Activated CD4-positive, alpha-beta memory T cell treated with anti-CD3 and anti-CD28 coated beads, Interleukin-2, amount 10 ng/mL, durations not matched to agents 7 days and 5 days (primary cell): ENCODE measurements around the gene P2RX3. TPM values are rescaled to one million over a fixed set of nuclear protein-coding genes. Genes with fewer than 3 reads are reported as not detected.
"Not testable (repeated sequence)": the region's sequence is repeated elsewhere in the genome, so short reads cannot be mapped to it uniquely, and the experiment has no call there.

Experiments
- CTCF ChIA-PET: fragments of 350-600 bp; sonication (Branson Sonifier 250); formaldehyde crosslinking; loops from one replicate; lab custom pipeline; 2021; ENCODE audit warnings: antibody characterized with exemption, inconsistent platforms; lab: Charles Lee
- POLR2A ChIA-PET: fragments of 350-600 bp; sonication (Branson Sonifier 250); formaldehyde crosslinking; loops from one replicate; lab custom pipeline; 2021; ENCODE audit warnings: antibody characterized with exemption; lab: Charles Lee
- DNase-seq: peaks from one replicate; pipeline ENCODE4 v3.0.0-alpha.2; 2020
- H3K27ac Mint-ChIP-seq: one replicate; pipeline ENCODE4 v1.8.0; 2021; ENCODE audit warnings: mild to moderate bottlenecking, mixed read lengths
- H3K27me3 Mint-ChIP-seq: one replicate; pipeline ENCODE4 v1.8.0; 2021; ENCODE audit warnings: mixed read lengths
- H3K36me3 Mint-ChIP-seq: one replicate; pipeline ENCODE4 v1.8.0; 2021; ENCODE audit warnings: low read depth, mixed read lengths
- H3K4me1 Mint-ChIP-seq: one replicate; pipeline ENCODE4 v1.8.0; 2021; ENCODE audit warnings: mixed read lengths
- H3K4me3 Mint-ChIP-seq: one replicate; pipeline ENCODE4 v1.8.0; 2021; ENCODE audit warnings: mild to moderate bottlenecking, mixed read lengths
- H3K9me3 Mint-ChIP-seq: one replicate; pipeline ENCODE4 v1.8.0; 2021; ENCODE audit warnings: mixed read lengths
- total RNA-seq, 2 experiments: library from RNA; stranded (reverse); gene quantifications; one replicate each; pipeline ENCODE4 v1.2.3, GENCODE V29; 2021

The P2RX3 gene
- total RNA-seq: not detected

DNA sequence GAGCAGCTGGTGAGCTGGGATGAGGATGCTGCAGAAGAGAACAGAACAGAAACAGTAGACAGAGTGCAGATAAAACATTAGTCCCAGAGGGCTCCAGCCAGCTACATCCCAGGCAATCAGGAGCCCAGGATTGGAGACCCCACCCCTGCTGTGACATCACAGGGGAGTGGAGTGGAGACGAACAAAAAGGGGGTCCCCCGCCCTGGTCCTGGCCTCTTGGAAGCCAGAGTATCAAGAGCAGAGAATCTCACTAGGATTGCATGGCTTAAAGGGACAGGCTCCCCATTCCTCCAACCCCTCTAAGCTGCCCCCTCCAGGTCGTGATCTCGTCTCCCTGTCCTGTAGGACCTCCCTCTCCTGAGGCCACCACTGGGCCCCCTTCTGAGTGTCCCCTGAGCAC is at the start of gene P2RX3:
Gene P2RX3, plus strand, starts transcription at position 211 of the 400 bp plus-strand sequence. CDS start 199 bp downstream, outside the sequence.
- Mint-ChIP-seq H3K27me3 (peaks cover 15% of the 10 kb centered on the region), H3K9me3 (no peaks in the 10 kb centered on the region), H3K36me3 (peaks cover 17% of the 10 kb centered on the region), H3K27ac (no peak within 1 kb of the TSS), H3K4me1 (peaks cover 31% of the 10 kb centered on the region), H3K4me3 (no peak within 1 kb of the TSS)
- POLR2A ChIA-PET: interaction anchor here (6.4 kb wide), 1 partner anchor 13 kb away, joined by 127 read pairs; the partner anchor contains the start of gene TNKS1BP1
- no peak for DNase-seq
- CTCF ChIA-PET: interaction anchor here (0.9 to 1.5 kb wide), 6 partner anchors 10 to 440 kb away, joined by 3 to 4 read pairs (median 3); partner anchors contain the start of gene TNKS1BP1

- no peak for DNase-seq
- no peak overlapping the region for H3K27ac Mint-ChIP-seq
- CTCF ChIA-PET: no interaction called here
- POLR2A ChIA-PET: no interaction called here
- peaks cover 17% of the 10 kb centered on the region for H3K27me3 Mint-ChIP-seq
- no peaks in the 10 kb centered on the region for H3K9me3 Mint-ChIP-seq
- no peaks in the 10 kb centered on the region for H3K36me3 Mint-ChIP-seq
- H3K4me3 Mint-ChIP-seq: no peak overlapping the region
- H3K4me1 Mint-ChIP-seq: no peaks in the 10 kb centered on the region
These were observed 49.2 kb upstream of the P2RX3 start for GRCh38 chr11:57288771-57289579.

DNA sequence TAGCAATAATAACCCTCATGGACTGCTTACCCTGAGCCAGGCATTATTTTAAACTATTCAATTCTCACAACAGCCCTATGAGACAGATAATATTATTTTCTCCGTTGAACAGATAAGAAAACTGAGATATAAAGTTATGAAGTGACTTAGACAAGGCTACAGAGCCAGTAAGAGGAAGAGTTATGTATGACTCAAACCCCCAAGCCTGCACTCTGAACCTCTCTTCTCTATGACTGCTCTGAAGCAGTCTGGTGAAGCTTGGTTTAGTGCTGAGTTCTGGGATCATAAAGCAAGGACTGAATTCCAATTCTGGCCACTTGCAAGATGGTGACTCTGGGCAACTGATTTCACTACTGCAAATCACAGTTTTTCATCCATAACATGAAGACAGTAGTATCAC is 47.9 kb upstream of the P2RX3 start:
- no peaks in the 10 kb centered on the region for H3K4me1 Mint-ChIP-seq
- ChIA-PET POLR2A (no interaction called here), CTCF (no interaction called here)
- no peaks in the 10 kb centered on the region for H3K36me3 Mint-ChIP-seq
- DNase-seq: no peak
- peaks cover 17% of the 10 kb centered on the region for H3K27me3 Mint-ChIP-seq
- no peak overlapping the region for H3K27ac Mint-ChIP-seq
- H3K4me3 Mint-ChIP-seq: no peak overlapping the region
- no peaks in the 10 kb centered on the region for H3K9me3 Mint-ChIP-seq

GRCh38 chr11:57294225-57295131 is 43.7 kb upstream of the P2RX3 start:
- H3K9me3 Mint-ChIP-seq: peaks cover 2% of the 10 kb centered on the region
- peaks cover 10% of the 10 kb centered on the region for H3K27me3 Mint-ChIP-seq
- POLR2A ChIA-PET: no interaction called here
- H3K36me3 Mint-ChIP-seq: peaks cover 2% of the 10 kb centered on the region
- DNase-seq: no peak
- no peak overlapping the region for H3K4me3 Mint-ChIP-seq
- H3K4me1 Mint-ChIP-seq: no peaks in the 10 kb centered on the region
- CTCF ChIA-PET: interaction anchor here (0.7 to 1.9 kb wide), 3 partner anchors 17 to 346 kb away, joined by 3 to 7 read pairs (median 4); no protein-coding TSS in a partner anchor
- H3K27ac Mint-ChIP-seq: no peak overlapping the region

- H3K4me1 Mint-ChIP-seq, POLR2A ChIA-PET, H3K27ac Mint-ChIP-seq, H3K36me3 Mint-ChIP-seq, DNase-seq, CTCF ChIA-PET, H3K4me3 Mint-ChIP-seq, H3K27me3 Mint-ChIP-seq, H3K9me3 Mint-ChIP-seq: not testable (repeated sequence)
These were observed 41.9 kb upstream of the P2RX3 start for GRCh38 chr11:57296205-57296604.

DNA sequence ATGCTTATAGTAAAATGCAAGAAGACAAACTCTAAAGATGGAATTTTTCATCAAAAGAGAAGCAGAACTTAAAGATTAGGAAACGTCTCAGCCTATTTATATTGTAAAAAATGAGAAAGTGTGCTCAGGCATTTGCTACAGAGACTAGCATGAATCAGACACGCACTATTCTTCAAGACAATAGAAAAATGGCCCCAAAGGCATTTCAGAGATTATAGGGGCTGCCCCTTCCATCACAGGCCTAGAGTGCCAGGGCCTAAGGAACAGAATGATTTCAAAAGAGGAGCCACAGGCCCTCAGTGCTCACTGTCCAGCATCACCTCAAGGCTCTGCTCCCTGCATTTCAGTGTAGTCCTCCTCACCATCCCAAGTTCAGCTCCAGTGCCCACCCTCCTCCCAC is 40.9 kb upstream of the P2RX3 start:
- ChIA-PET CTCF (no interaction called here), POLR2A (no interaction called here)
- H3K27me3 Mint-ChIP-seq: no peaks in the 10 kb centered on the region
- no peak overlapping the region for H3K4me3 Mint-ChIP-seq
- peaks cover 6% of the 10 kb centered on the region for H3K36me3 Mint-ChIP-seq
- H3K27ac Mint-ChIP-seq: no peak overlapping the region
- H3K4me1 Mint-ChIP-seq: no peaks in the 10 kb centered on the region
- H3K9me3 Mint-ChIP-seq: peaks cover 2% of the 10 kb centered on the region
- DNase-seq: no peak

DNA sequence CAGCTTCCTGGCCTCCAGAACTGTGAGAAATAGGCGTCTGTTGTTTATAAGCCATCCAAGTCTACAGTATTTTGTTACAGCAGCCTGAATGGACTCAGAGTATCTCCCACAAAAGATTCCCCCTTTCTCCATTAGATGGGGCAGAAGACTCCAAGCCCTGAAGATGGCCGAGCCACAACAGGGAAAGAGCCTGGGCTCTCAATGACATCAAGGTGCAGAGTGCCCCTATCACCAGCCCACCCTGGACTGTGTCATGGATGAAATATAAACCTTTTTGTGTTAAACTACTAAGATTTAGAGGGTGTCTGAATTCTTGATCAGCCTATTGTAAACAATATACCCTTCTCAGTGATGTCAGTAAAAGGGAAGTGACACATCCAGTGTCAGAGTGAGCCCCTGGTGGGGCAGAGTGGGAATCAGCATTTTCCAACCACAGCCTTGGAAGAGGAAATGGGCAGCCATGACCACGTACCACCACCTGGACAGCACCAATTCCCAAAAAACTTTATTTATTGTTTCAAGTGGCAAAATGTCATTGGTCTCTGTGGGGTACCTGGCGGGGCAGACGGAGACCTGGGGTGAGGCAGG is 38.9 kb upstream of the P2RX3 start:
- CTCF ChIA-PET: no interaction called here
- Mint-ChIP-seq H3K36me3 (peaks cover 6% of the 10 kb centered on the region), H3K27ac (no peak overlapping the region), H3K4me3 (no peak overlapping the region), H3K27me3 (no peaks in the 10 kb centered on the region), H3K9me3 (peaks cover 2% of the 10 kb centered on the region), H3K4me1 (no peaks in the 10 kb centered on the region)
- no peak for DNase-seq
- POLR2A ChIA-PET: no interaction called here

DNA sequence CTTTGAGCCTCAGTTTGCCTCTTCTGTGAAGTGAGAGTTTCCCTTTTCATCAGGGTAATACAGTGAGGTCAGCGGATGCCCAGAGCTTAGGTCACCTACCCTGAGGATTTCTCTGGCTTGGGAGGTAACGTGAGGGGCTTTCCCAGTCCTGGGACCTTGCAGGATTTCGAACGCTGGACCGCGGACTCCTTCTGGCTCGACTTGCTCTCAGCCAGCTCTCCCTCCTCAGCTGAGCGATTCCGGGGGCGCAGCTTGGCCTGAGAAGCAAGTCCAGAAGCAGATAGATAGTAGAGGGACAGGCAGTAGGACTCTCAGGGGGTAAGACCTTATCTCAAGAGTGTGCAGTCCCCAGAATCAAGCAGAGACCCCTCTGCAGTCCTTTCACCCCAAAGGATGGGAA is 37.4 kb upstream of the P2RX3 start:
- H3K36me3 Mint-ChIP-seq: peaks cover 6% of the 10 kb centered on the region
- POLR2A ChIA-PET: no interaction called here
- H3K4me3 Mint-ChIP-seq: no peak overlapping the region
- no peaks in the 10 kb centered on the region for H3K4me1 Mint-ChIP-seq
- H3K27ac Mint-ChIP-seq: no peak overlapping the region
- H3K9me3 Mint-ChIP-seq: peaks cover 2% of the 10 kb centered on the region
- no peaks in the 10 kb centered on the region for H3K27me3 Mint-ChIP-seq
- no peak for DNase-seq
- CTCF ChIA-PET: no interaction called here

DNA sequence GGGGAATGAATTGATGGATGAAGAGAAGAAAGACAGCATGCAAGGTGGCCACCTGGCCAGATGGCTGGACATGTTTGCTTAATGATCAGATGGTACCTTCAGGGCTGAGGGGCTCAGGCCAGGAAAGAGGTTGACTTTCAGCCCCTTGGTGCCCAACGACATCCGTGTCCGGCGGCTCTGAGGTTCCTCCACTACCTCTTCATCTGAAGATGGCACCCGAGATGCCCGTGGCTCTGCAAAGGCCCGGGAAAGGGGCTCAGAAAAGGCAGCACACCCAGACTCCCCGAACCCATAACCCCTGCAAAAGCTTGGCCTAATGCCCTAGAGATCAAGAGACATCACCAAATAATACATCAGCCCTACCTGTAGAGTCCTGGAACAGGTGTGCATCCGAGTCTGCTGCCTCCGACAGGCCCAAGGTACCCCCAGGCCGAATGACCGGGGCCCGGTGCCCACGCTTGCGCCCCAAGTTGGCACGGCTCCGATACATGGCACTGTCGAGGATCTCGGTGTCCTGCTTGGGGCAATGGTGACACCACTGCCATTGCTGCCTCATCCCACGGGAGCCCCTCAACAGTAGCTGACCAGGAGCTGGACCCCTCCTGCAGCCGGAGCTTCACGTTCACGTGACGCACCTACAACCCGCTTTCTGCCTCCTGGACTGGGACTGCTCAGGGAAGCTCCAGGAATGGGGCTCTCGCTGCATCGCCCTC is 36.3 kb upstream of the P2RX3 start:
- CTCF ChIA-PET: interaction anchor here (0.5 kb wide), 1 partner anchor 366 kb away, joined by 3 read pairs; no protein-coding TSS in a partner anchor
- Mint-ChIP-seq H3K36me3 (peaks cover 6% of the 10 kb centered on the region), H3K9me3 (peaks cover 2% of the 10 kb centered on the region), H3K4me1 (no peaks in the 10 kb centered on the region), H3K27me3 (no peaks in the 10 kb centered on the region), H3K4me3 (no peak overlapping the region), H3K27ac (no peak overlapping the region)
- DNase-seq: no peak
- POLR2A ChIA-PET: no interaction called here

GRCh38 chr11:57302489-57302888 is 35.7 kb upstream of the P2RX3 start:
- ChIA-PET CTCF (no interaction called here), POLR2A (no interaction called here)
- Mint-ChIP-seq H3K9me3 (peaks cover 2% of the 10 kb centered on the region), H3K27ac (no peak overlapping the region), H3K36me3 (peaks cover 6% of the 10 kb centered on the region), H3K4me3 (no peak overlapping the region), H3K27me3 (no peaks in the 10 kb centered on the region), H3K4me1 (no peaks in the 10 kb centered on the region)
- DNase-seq: no peak

DNA sequence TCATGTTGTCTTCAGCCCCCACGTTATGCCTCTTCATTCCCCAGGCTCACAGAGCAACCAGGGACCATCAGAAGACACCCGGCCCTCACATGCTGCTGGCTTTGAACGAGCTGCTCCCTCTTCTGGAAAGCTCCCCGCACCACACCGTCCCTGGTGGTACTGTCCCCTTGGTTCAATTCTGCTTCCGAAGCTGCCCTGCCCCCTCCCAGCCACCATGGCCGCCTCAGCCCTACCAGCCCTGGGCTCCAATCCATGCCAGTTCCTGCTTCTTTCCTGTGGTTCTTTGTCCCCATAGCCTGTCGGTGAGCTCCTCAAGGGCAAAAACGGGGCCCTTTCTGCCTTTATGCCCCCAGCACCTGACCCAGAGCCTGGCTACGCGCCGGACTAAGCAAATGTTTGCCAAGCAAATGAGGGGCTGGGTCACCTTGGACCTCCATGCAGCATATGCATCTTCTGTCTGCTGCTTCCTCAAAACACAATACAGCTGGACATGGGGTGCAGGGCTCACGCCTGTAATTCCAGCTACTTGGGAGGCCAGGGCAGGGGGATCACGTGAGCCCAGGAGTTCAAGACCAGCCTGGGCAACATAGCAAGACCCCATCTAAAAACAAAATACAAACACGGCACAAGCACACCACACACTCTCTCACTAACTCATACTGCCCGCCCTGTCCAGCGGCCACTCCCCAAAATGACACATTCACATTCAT is 34.7 kb upstream of the P2RX3 start:
- DNase-seq: no peak
- POLR2A ChIA-PET: no interaction called here
- Mint-ChIP-seq H3K27me3 (no peaks in the 10 kb centered on the region), H3K9me3 (no peaks in the 10 kb centered on the region), H3K4me3 (no peak overlapping the region), H3K36me3 (peaks cover 6% of the 10 kb centered on the region), H3K4me1 (no peaks in the 10 kb centered on the region), H3K27ac (no peak overlapping the region)
- CTCF ChIA-PET: no interaction called here

GRCh38 chr11:57303990-57304579 is 34.1 kb upstream of the P2RX3 start:
- Mint-ChIP-seq H3K27ac (no peak overlapping the region), H3K4me3 (no peak overlapping the region), H3K9me3 (no peaks in the 10 kb centered on the region), H3K4me1 (no peaks in the 10 kb centered on the region), H3K27me3 (no peaks in the 10 kb centered on the region), H3K36me3 (peaks cover 6% of the 10 kb centered on the region)
- no peak for DNase-seq
- ChIA-PET CTCF (no interaction called here), POLR2A (no interaction called here)
